Peyer's patch (tissue), 4 donors: ENCODE data around the gene BMX. TPM values are rescaled to one million over a fixed set of nuclear protein-coding genes. Genes with fewer than 3 reads are reported as not detected.
A peak's percentile ranks its signal among the peaks of the same experiment; 100 is the strongest.

Experiments
- DNase-seq, 3 donors: peaks; one replicate each; pipeline ENCODE4 v3.0.0-alpha.2; 2017 to 2019
- H3K27ac ChIP-seq, 4 donors: fragments of 200-600 bp; sonication (generic); one replicate each; pipeline ENCODE4 v1.5.1; 2016 to 2019
- H3K27me3 ChIP-seq, 2 donors: fragments of 200-600 bp; sonication (generic); one replicate each; pipeline ENCODE4 v1.5.1; 2019
- H3K36me3 ChIP-seq, 3 donors: fragments of 200-600 bp; sonication (generic); one replicate each; pipeline ENCODE4 v1.5.1; 2016 to 2019
- H3K4me1 ChIP-seq, 4 donors: fragments of 200-600 bp; sonication (generic); one replicate each; pipeline ENCODE4 v1.5.1; 2016 to 2019
- H3K4me3 ChIP-seq, 4 donors: fragments of 200-600 bp; sonication (generic); 1 replicate in 3 of 4; 2 replicates in 1 of 4; pipeline ENCODE4 v1.5.1; 2016 to 2019; ENCODE audit warnings: mild to moderate bottlenecking in 1 of 4
- H3K9me3 ChIP-seq, 4 donors: fragments of 200-600 bp; sonication (generic); one replicate each; pipeline ENCODE4 v1.5.1; 2016 to 2019; ENCODE audit warnings: mild to moderate bottlenecking in 1 of 4
- CTCF ChIP-seq, 6 experiments: fragments of 450-650 bp in 4 of 6; fragments of 200-600 bp in 2 of 6; sonication (generic) in 1 of 6; IDR thresholded peaks; one replicate each; pipeline ENCODE4 v1.5.1; 2017 to 2019; ENCODE audit warnings: antibody characterized with exemption in 6 of 6, mild to moderate bottlenecking in 3 of 6, moderate library complexity in 1 of 6
- POLR2A ChIP-seq, 2 donors: fragments of 450-650 bp; IDR thresholded peaks; one replicate each; pipeline ENCODE4 v1.5.1; 2017; ENCODE audit warnings: antibody characterized with exemption in 2 of 2, mild to moderate bottlenecking in 2 of 2, moderate library complexity in 2 of 2
- total RNA-seq, 4 donors: library from RNA; depleted of rRNA; stranded (reverse); fragments of >200 nt; gene quantifications; one replicate each; pipeline ENCODE4 v1.1.0, GENCODE V29; 2016

Gene BMX
- total RNA-seq, 4 donors from 2014 or later = 2.5 to 5.8 (median 4.0) TPM

DNA sequence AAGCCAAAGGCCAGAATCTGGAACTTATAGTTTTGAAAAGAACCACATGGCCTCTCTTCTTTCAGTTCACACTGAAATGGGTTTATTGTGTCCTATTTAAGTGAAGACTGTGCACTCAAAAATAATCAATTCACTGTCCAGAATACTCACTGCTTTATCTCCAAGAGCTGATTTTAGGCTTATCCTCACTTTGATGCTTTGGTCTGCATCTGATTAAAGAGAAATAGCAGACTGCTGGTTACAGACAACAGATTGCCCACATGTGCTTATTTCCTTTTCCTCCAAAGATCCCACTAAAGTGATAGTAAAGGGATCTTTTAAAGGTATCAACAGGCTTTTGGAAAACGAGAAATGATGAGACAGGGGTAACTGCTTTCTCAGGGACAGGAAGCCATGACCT lies 69.5 kb downstream of the BMX start:
- H3K9me3 ChIP-seq = no peaks in the 10 kb centered on the region
- H3K27me3 ChIP-seq = no peaks in the 10 kb centered on the region
- no peak overlapping the region for H3K4me3 ChIP-seq
- DNase-seq = no peak
- no peaks in the 10 kb centered on the region for H3K4me1 ChIP-seq
- no peaks in the 10 kb centered on the region for H3K36me3 ChIP-seq
- no peak for TF ChIP-seq CTCF (IDR thresholded peaks at IDR 0.05)
- TF ChIP-seq POLR2A (IDR thresholded peaks at IDR 0.05) = no peak
- no peak overlapping the region for H3K27ac ChIP-seq

DNA sequence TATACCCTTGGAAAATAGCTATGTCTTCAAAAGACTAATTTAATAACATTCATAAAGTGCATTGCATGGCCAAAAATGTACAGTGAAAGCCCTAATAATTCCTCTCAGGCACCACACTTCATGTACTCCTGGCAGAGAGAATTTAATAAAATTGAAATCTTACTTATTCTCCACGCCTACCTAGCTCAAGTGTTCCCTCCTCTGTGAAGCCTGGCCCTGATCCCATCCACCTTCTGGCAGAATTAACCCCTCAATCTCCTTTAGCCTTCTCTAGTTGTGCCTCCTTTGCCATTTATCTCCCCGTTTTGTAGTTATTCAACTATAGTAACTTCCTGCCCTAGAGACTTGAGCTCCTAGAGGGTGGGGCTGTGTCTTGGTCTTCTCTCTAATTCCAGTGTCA lies 73.4 kb downstream of the BMX start:
- DNase-seq = no peak
- no peaks in the 10 kb centered on the region for H3K36me3 ChIP-seq
- no peak overlapping the region for H3K4me3 ChIP-seq
- H3K27ac ChIP-seq = no peak overlapping the region
- no peaks in the 10 kb centered on the region for H3K4me1 ChIP-seq
- H3K27me3 ChIP-seq = no peaks in the 10 kb centered on the region
- H3K9me3 ChIP-seq = no peaks in the 10 kb centered on the region
- TF ChIP-seq POLR2A (IDR thresholded peaks at IDR 0.05) (no peak), CTCF (IDR thresholded peaks at IDR 0.05) (no peak)

- Histone ChIP-seq H3K27ac (no peak overlapping the region), H3K9me3 (no peaks in the 10 kb centered on the region), H3K27me3 (no peaks in the 10 kb centered on the region), H3K4me1 (no peaks in the 10 kb centered on the region), H3K36me3 (no peaks in the 10 kb centered on the region), H3K4me3 (no peak overlapping the region)
- no peak for DNase-seq
- TF ChIP-seq CTCF (IDR thresholded peaks at IDR 0.05) (no peak), POLR2A (IDR thresholded peaks at IDR 0.05) (no peak)
Measured at GRCh38 chrX:15576019-15576418, 75.4 kb downstream of the BMX start.

- peak in 1 of 3 donors; percentile 50 for DNase-seq
- TF ChIP-seq CTCF (IDR thresholded peaks at IDR 0.05) = no peak
- no peak for TF ChIP-seq POLR2A (IDR thresholded peaks at IDR 0.05)
- Histone ChIP-seq H3K36me3 (no peaks in the 10 kb centered on the region), H3K4me1 (no peaks in the 10 kb centered on the region), H3K27ac (peak overlapping the region in 2 of 4 donors; percentile 50 to 74), H3K27me3 (no peaks in the 10 kb centered on the region), H3K4me3 (no peak overlapping the region), H3K9me3 (no peaks in the 10 kb centered on the region)
Measured at GRCh38 chrX:15579778-15580747, 79.5 kb downstream of the BMX start.

DNA sequence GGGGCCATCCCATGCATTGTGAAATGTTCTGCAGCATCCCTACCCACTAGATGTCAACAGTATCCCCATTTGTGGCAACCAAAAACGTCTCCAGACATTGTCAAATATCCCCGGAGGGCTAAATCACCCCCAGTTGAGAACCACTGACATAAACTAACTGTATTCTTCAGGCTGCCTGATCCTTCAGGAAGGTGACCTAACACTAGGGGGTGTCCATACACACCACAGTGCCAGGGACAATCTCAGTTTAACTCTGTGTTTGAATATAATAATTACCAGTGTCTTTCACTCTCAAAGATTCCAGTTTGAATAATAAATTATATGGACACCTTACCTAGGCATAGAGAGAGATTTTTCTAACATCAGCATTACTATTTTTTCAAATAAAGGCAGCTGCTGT lies 93.8 kb downstream of the BMX start:
- no peaks in the 10 kb centered on the region for H3K4me1 ChIP-seq
- no peak overlapping the region for H3K4me3 ChIP-seq
- TF ChIP-seq CTCF (IDR thresholded peaks at IDR 0.05) (peak in 3 of 6 experiments; percentile 32 to 37 (median 33)), POLR2A (IDR thresholded peaks at IDR 0.05) (no peak)
- H3K27ac ChIP-seq = no peak overlapping the region
- DNase-seq = no peak
- no peaks in the 10 kb centered on the region for H3K36me3 ChIP-seq
- no peaks in the 10 kb centered on the region for H3K27me3 ChIP-seq
- H3K9me3 ChIP-seq = no peaks in the 10 kb centered on the region
